ENCODE measurements around the gene RASSF10.

DNA sequence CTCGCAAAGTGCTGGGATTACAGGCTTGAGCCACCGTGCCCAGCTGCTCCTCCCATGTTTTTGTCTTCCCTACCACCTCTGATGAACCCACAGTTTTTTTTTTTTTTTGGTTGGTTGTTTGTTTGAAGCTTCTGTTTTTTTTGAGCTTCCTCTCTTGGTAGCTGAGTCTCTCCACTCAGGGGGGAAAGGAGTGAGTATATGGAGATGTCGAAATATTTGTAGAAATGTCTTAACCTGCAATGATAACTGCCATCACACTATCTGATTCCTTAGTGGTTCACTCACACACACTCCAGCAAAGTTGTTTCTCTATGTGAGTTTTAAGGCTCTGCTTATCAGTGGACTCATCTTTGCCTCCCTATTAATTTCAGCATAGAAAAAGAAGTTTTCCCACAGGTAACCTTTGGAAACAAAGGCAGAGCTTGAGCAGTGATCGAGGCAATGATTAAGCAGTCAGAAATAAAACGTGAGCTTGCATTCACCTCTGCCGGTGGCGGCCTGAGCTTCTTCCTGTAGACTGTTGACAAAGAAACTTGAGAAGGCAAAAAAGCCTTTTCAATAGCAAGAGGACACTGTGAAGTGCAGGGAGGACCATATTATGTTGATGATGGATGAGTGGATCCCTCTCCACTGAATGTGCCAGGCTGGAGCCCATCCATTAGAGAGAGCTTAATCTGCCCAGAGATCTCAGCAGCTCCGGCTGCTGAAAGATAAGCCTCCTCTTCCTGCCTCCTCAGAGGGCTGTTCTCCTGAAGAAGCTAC is 29.0 kb upstream of the RASSF10 start:
- TF ChIP-seq GATA3 (IDR thresholded peaks at IDR 0.05; ENCODE audit: low read depth, low read length) (no peak), GATA2 (IDR thresholded peaks at IDR 0.05; ENCODE audit: low read depth, low read length) (peak; percentile 72)
